BE2C (cell line): ENCODE data around the gene SLC22A23.

Source experiments
- DNase-seq: peaks from one replicate; pipeline ENCODE4 v3.0.0-alpha.2; 2020
- H3K27me3 ChIP-seq: fragments of 250-450 bp; sonication (Bioruptor Pico); 2 replicates; pipeline ENCODE4 v1.5.1; 2020; ENCODE audit warnings: mild to moderate bottlenecking
- H3K36me3 ChIP-seq: fragments of 250-450 bp; sonication (Bioruptor Pico); 2 replicates; pipeline ENCODE4 v1.5.1; 2020; ENCODE audit warnings: mild to moderate bottlenecking
- H3K4me1 ChIP-seq: fragments of 250-450 bp; sonication (Bioruptor Pico); 2 replicates; pipeline ENCODE4 v1.5.1; 2020
- H3K4me3 ChIP-seq: 2 replicates; pipeline ENCODE4 v1.5.1; 2011; ENCODE audit warnings: low read depth, low read length
- H3K9me3 ChIP-seq: fragments of 250-450 bp; sonication (Bioruptor Pico); 2 replicates; pipeline ENCODE4 v1.5.1; 2020
- CTCF ChIP-seq: IDR thresholded peaks from 2 replicates; pipeline ENCODE4 v1.5.1; 2012; ENCODE audit warnings: mild to moderate bottlenecking, low read depth, low read length

SLC22A23 gene

GRCh38 chr6:3278691-3279090 lies 178.2 kb downstream of the SLC22A23 start:
- H3K4me1 ChIP-seq: peaks cover 6% of the 10 kb centered on the region; the same call in 1 of the 2 replicates

GRCh38 chr6:3277851-3278416 lies 178.9 kb downstream of the SLC22A23 start:
- no peaks in the 10 kb centered on the region for H3K27me3 ChIP-seq
- TF ChIP-seq CTCF: no peak
- H3K4me3 ChIP-seq: no peak overlapping the region
- peaks cover 6% of the 10 kb centered on the region; the same call in 1 of the 2 replicates for H3K4me1 ChIP-seq
- peaks cover 5% of the 10 kb centered on the region for H3K36me3 ChIP-seq
- no peak for DNase-seq
- no peaks in the 10 kb centered on the region for H3K9me3 ChIP-seq

More at GRCh38 chr6:3278691-3279090, 178.2 kb downstream of the SLC22A23 start:
- H3K9me3 ChIP-seq: no peaks in the 10 kb centered on the region
- no peak overlapping the region for H3K4me3 ChIP-seq
- H3K27me3 ChIP-seq: no peaks in the 10 kb centered on the region
- peaks cover 3% of the 10 kb centered on the region for H3K36me3 ChIP-seq
- DNase-seq: no peak
- no peak for TF ChIP-seq CTCF

- peaks cover 7% of the 10 kb centered on the region for H3K36me3 ChIP-seq
- no peaks in the 10 kb centered on the region for H3K9me3 ChIP-seq
- no peak overlapping the region for H3K4me3 ChIP-seq
- H3K4me1 ChIP-seq: peaks cover 6% of the 10 kb centered on the region; the same call in 1 of the 2 replicates
- no peaks in the 10 kb centered on the region for H3K27me3 ChIP-seq
- no peak for TF ChIP-seq CTCF
- no peak for DNase-seq
Measured at GRCh38 chr6:3277251-3277650, 179.6 kb downstream of the SLC22A23 start.

- DNase-seq: no peak
- no peak for TF ChIP-seq CTCF
- Histone ChIP-seq H3K9me3 (no peaks in the 10 kb centered on the region), H3K36me3 (peaks cover 15% of the 10 kb centered on the region), H3K4me3 (no peak overlapping the region), H3K27me3 (no peaks in the 10 kb centered on the region), H3K4me1 (peaks cover 6% of the 10 kb centered on the region; the same call in 1 of the 2 replicates)
Measured at GRCh38 chr6:3276174-3277167, 180.4 kb downstream of the SLC22A23 start.

GRCh38 chr6:3273707-3274521 lies 182.9 kb downstream of the SLC22A23 start:
- Histone ChIP-seq H3K9me3 (no peaks in the 10 kb centered on the region), H3K4me1 (peaks cover 6% of the 10 kb centered on the region; the same call in 1 of the 2 replicates), H3K36me3 (peaks cover 39% of the 10 kb centered on the region), H3K27me3 (no peaks in the 10 kb centered on the region), H3K4me3 (no peak overlapping the region)
- DNase-seq: no peak
- TF ChIP-seq CTCF: no peak
